HK-2 (cell line): ENCODE measurements around the gene POLE4.

Source experiments
- DNase-seq: peaks from one replicate; pipeline ENCODE4 v3.0.0-alpha.2; 2018; ENCODE audit not compliant: unreplicated experiment

POLE4 gene

GRCh38 chr2:74939919-74940812 is 18.3 kb upstream of the POLE4 start:
- no peak for DNase-seq

- no peak for DNase-seq
These were observed 17.2 kb upstream of the POLE4 start for GRCh38 chr2:74941284-74941683.

GRCh38 chr2:74942263-74942662 is 16.2 kb upstream of the POLE4 start:
- no peak for DNase-seq

GRCh38 chr2:74944987-74945787 is 13.3 kb upstream of the POLE4 start:
- no peak for DNase-seq

GRCh38 chr2:74945788-74946331 is 12.6 kb upstream of the POLE4 start:
- DNase-seq = no peak

GRCh38 chr2:74947703-74948102 is 10.7 kb upstream of the POLE4 start:
- DNase-seq = no peak

- DNase-seq = no peak
These were observed 9.7 kb upstream of the POLE4 start for GRCh38 chr2:74948779-74949178.

GRCh38 chr2:74951211-74951754 is 7.2 kb upstream of the POLE4 start:
- no peak for DNase-seq

GRCh38 chr2:74952575-74952974 is 5.9 kb upstream of the POLE4 start:
- DNase-seq = no peak

GRCh38 chr2:74953796-74954499 is 4.5 kb upstream of the POLE4 start:
- no peak for DNase-seq

- no peak for DNase-seq
These were observed 4.0 kb upstream of the POLE4 start for GRCh38 chr2:74954500-74954874.

GRCh38 chr2:74957886-74958273 is 563 bp upstream of the POLE4 start:
- DNase-seq = no peak

- no peak for DNase-seq
These were observed 786 bp downstream of the POLE4 start for GRCh38 chr2:74959106-74959751.

- no peak for DNase-seq
These were observed 8.4 kb downstream of the POLE4 start for GRCh38 chr2:74966887-74967286.

- no peak for DNase-seq
These were observed 16.6 kb downstream of the POLE4 start for GRCh38 chr2:74975016-74975415.

- no peak for DNase-seq
These were observed 21.4 kb downstream of the POLE4 start for GRCh38 chr2:74979844-74980243.

GRCh38 chr2:74982577-74982976 is 24.1 kb downstream of the POLE4 start:
- no peak for DNase-seq

- no peak for DNase-seq
These were observed 25.4 kb downstream of the POLE4 start for GRCh38 chr2:74983631-74984392.

- DNase-seq = no peak
These were observed 26.6 kb downstream of the POLE4 start for GRCh38 chr2:74984947-74985637.
